Central memory CD8-positive, alpha-beta T cell (primary cell): ENCODE measurements around the gene GALR2.
"Not testable (repeated sequence)": the region's sequence is repeated elsewhere in the genome, so short reads cannot be mapped to it uniquely, and the experiment has no call there.

Experiments
- ATAC-seq: fragments of 150-1000 bp; cut with Tn5 transposase; replicated peaks from 2 replicates; pipeline ENCODE4 v1.10.0; 2022; ENCODE audit warnings: mild to moderate bottlenecking, moderate FRiP score, moderate number of reproducible peaks; ENCODE audit not compliant: poor library complexity, severe bottlenecking; ENCODE audit errors: extremely low read depth
- DNase-seq, 2 donors: peaks; one replicate each; pipeline ENCODE4 v3.0.0; 2021; ENCODE audit warnings: low spot score in 2 of 2
- H3K27ac Mint-ChIP-seq: one replicate; pipeline ENCODE4 v1.8.0; 2022; ENCODE audit warnings: low read depth, mild to moderate bottlenecking, moderate library complexity, mixed read lengths
- H3K27me3 Mint-ChIP-seq: one replicate; pipeline ENCODE4 v1.8.0; 2022; ENCODE audit warnings: mixed read lengths
- H3K36me3 Mint-ChIP-seq: one replicate; pipeline ENCODE4 v1.8.0; 2022; ENCODE audit warnings: mild to moderate bottlenecking, moderate library complexity, mixed read lengths; ENCODE audit not compliant: insufficient read depth
- H3K4me1 Mint-ChIP-seq: one replicate; pipeline ENCODE4 v1.8.0; 2022; ENCODE audit warnings: mixed read lengths
- H3K4me3 Mint-ChIP-seq: one replicate; pipeline ENCODE4 v1.8.0; 2022; ENCODE audit warnings: mild to moderate bottlenecking, moderate library complexity, mixed read lengths
- H3K9me3 Mint-ChIP-seq: one replicate; pipeline ENCODE4 v1.8.0; 2022; ENCODE audit warnings: mixed read lengths

The GALR2 gene

GRCh38 chr17:76056882-76057281, 17.7 kb upstream of the GALR2 start:
- Mint-ChIP-seq H3K4me1 (peaks cover 5% of the 10 kb centered on the region), H3K27ac (peak overlapping the region; percentile 22), H3K9me3 (no peaks in the 10 kb centered on the region), H3K36me3 (peaks cover 82% of the 10 kb centered on the region), H3K27me3 (no peaks in the 10 kb centered on the region), H3K4me3 (no peak overlapping the region)
- DNase-seq (no peak), ATAC-seq (no peak)

- H3K27me3 Mint-ChIP-seq, DNase-seq, H3K9me3 Mint-ChIP-seq, H3K4me1 Mint-ChIP-seq, ATAC-seq, H3K4me3 Mint-ChIP-seq, H3K27ac Mint-ChIP-seq: not testable (repeated sequence)
- peaks cover 87% of the 10 kb centered on the region for H3K36me3 Mint-ChIP-seq
These were observed 16.3 kb upstream of the GALR2 start for GRCh38 chr17:76058264-76058663.

GRCh38 chr17:76063875-76064546, 10.6 kb upstream of the GALR2 start:
- peak overlapping the region; percentile 87 for H3K27ac Mint-ChIP-seq
- H3K4me1 Mint-ChIP-seq, result peaks cover 9% of the 10 kb centered on the region
- peaks cover 84% of the 10 kb centered on the region for H3K36me3 Mint-ChIP-seq
- no peaks in the 10 kb centered on the region for H3K9me3 Mint-ChIP-seq
- ATAC-seq (peak; percentile 79), DNase-seq (no peak)
- peak overlapping the region; percentile 22 for H3K4me3 Mint-ChIP-seq
- H3K27me3 Mint-ChIP-seq, result no peaks in the 10 kb centered on the region

- no peak overlapping the region for H3K27ac Mint-ChIP-seq
- H3K36me3 Mint-ChIP-seq, result peaks cover 72% of the 10 kb centered on the region
- peaks cover 18% of the 10 kb centered on the region for H3K4me1 Mint-ChIP-seq
- H3K27me3 Mint-ChIP-seq, result no peaks in the 10 kb centered on the region
- H3K9me3 Mint-ChIP-seq, result no peaks in the 10 kb centered on the region
- no peak for ATAC-seq
- H3K4me3 Mint-ChIP-seq, result no peak overlapping the region
- no peak for DNase-seq
These were observed 8.8 kb upstream of the GALR2 start for GRCh38 chr17:76065775-76066174.

GRCh38 chr17:76071531-76072147, 2.9 kb upstream of the GALR2 start:
- ATAC-seq (peak; percentile 43), DNase-seq (no peak)
- peaks cover 37% of the 10 kb centered on the region for H3K4me1 Mint-ChIP-seq
- peaks cover 24% of the 10 kb centered on the region for H3K27me3 Mint-ChIP-seq
- peak overlapping the region; percentile 98 for H3K4me3 Mint-ChIP-seq
- no peaks in the 10 kb centered on the region for H3K9me3 Mint-ChIP-seq
- peaks cover 35% of the 10 kb centered on the region for H3K36me3 Mint-ChIP-seq
- H3K27ac Mint-ChIP-seq, result peak overlapping the region; percentile 96

- peak; percentile 84 for ATAC-seq
- H3K9me3 Mint-ChIP-seq, result no peaks in the 10 kb centered on the region
- H3K27ac Mint-ChIP-seq, result peak within 1 kb of the TSS; percentile 96
- peaks cover 31% of the 10 kb centered on the region for H3K27me3 Mint-ChIP-seq
- H3K4me3 Mint-ChIP-seq, result peak within 1 kb of the TSS; percentile 98
- H3K36me3 Mint-ChIP-seq, result peaks cover 29% of the 10 kb centered on the region
- DNase-seq, result peak; percentile 64 to 65
- H3K4me1 Mint-ChIP-seq, result peaks cover 44% of the 10 kb centered on the region
These were observed 2.3 kb upstream of the GALR2 start, which contains the start of gene SRP68 for GRCh38 chr17:76072148-76072858. Gene SRP68, minus strand, starts transcription at chr17:76072517. Its CDS starts 26 bp downstream, at chr17:76072491.

GRCh38 chr17:76075364-76076145, 974 bp downstream of the GALR2 start:
- peaks cover 46% of the 10 kb centered on the region for H3K4me1 Mint-ChIP-seq
- peaks cover 37% of the 10 kb centered on the region for H3K27me3 Mint-ChIP-seq
- DNase-seq, result no peak
- ATAC-seq, result no peak
- no peaks in the 10 kb centered on the region for H3K9me3 Mint-ChIP-seq
- peak overlapping the region; percentile 77 for H3K4me3 Mint-ChIP-seq
- no peak overlapping the region for H3K27ac Mint-ChIP-seq
- peaks cover 17% of the 10 kb centered on the region for H3K36me3 Mint-ChIP-seq

GRCh38 chr17:76076146-76076764, 1.7 kb downstream of the GALR2 start:
- H3K9me3 Mint-ChIP-seq, result no peaks in the 10 kb centered on the region
- peak overlapping the region; percentile 69 for H3K4me3 Mint-ChIP-seq
- DNase-seq, result no peak
- no peak for ATAC-seq
- H3K27ac Mint-ChIP-seq, result peak overlapping the region; percentile 62
- H3K27me3 Mint-ChIP-seq, result peaks cover 37% of the 10 kb centered on the region
- peaks cover 17% of the 10 kb centered on the region for H3K36me3 Mint-ChIP-seq
- peaks cover 39% of the 10 kb centered on the region for H3K4me1 Mint-ChIP-seq

GRCh38 chr17:76076765-76077583, 2.4 kb downstream of the GALR2 start:
- peaks cover 37% of the 10 kb centered on the region for H3K27me3 Mint-ChIP-seq

GRCh38 chr17:76077584-76078110, 3.1 kb downstream of the GALR2 start:
- peak overlapping the region; percentile 69 for H3K4me3 Mint-ChIP-seq
- peaks cover 37% of the 10 kb centered on the region for H3K27me3 Mint-ChIP-seq
- DNase-seq (no peak), ATAC-seq (no peak)
- no peak overlapping the region for H3K27ac Mint-ChIP-seq
- H3K9me3 Mint-ChIP-seq, result no peaks in the 10 kb centered on the region
- H3K4me1 Mint-ChIP-seq, result peaks cover 30% of the 10 kb centered on the region
- H3K36me3 Mint-ChIP-seq, result peaks cover 17% of the 10 kb centered on the region

More at GRCh38 chr17:76076765-76077583, 2.4 kb downstream of the GALR2 start:
- DNase-seq (no peak), ATAC-seq (peak; percentile 35)
- H3K4me3 Mint-ChIP-seq, result peak overlapping the region; percentile 69
- H3K36me3 Mint-ChIP-seq, result peaks cover 17% of the 10 kb centered on the region
- peak overlapping the region; percentile 62 for H3K27ac Mint-ChIP-seq
- peaks cover 31% of the 10 kb centered on the region for H3K4me1 Mint-ChIP-seq
- no peaks in the 10 kb centered on the region for H3K9me3 Mint-ChIP-seq

- not testable (repeated sequence) for H3K27ac Mint-ChIP-seq
- H3K4me1 Mint-ChIP-seq, result peaks cover 30% of the 10 kb centered on the region
These were observed 3.8 kb downstream of the GALR2 start for GRCh38 chr17:76078370-76078769.

More at GRCh38 chr17:76078370-76078769, 3.8 kb downstream of the GALR2 start:
- peaks cover 37% of the 10 kb centered on the region for H3K27me3 Mint-ChIP-seq
- peaks cover 17% of the 10 kb centered on the region for H3K36me3 Mint-ChIP-seq
- not testable (repeated sequence) for H3K9me3 Mint-ChIP-seq, DNase-seq, ATAC-seq
- H3K4me3 Mint-ChIP-seq, result peak overlapping the region; percentile 20
